Transverse colon (tissue), 4 donors: ENCODE results near the gene MCCC1.

Source experiments
- EP300 ChIP-seq: sonication (generic); formaldehyde crosslinking; IDR thresholded peaks from one replicate; pipeline ENCODE4 v1.6.1; 2017; ENCODE audit warnings: antibody characterized with exemption, low read depth
- POLR2AphosphoS5 ChIP-seq, 3 donors: sonication (generic); formaldehyde crosslinking; IDR thresholded peaks; one replicate each; pipeline ENCODE4 v1.6.1; 2016; ENCODE audit warnings: antibody characterized with exemption in 3 of 3
- TF ChIP-seq, protein P1 (sequence below), 5 experiments: fragments of 200-600 bp in 3 of 5; fragments of 450-650 bp in 2 of 5; sonication (generic) in 3 of 5; IDR thresholded peaks; 1 replicate in 2 of 5; 2 replicates in 3 of 5; pipeline ENCODE4 v1.5.1; 2016 to 2017; ENCODE audit warnings: antibody characterized with exemption in 5 of 5, inconsistent platforms in 3 of 5, mild to moderate bottlenecking in 2 of 5, moderate library complexity in 1 of 5

- TF ChIP-seq, protein P1, sequence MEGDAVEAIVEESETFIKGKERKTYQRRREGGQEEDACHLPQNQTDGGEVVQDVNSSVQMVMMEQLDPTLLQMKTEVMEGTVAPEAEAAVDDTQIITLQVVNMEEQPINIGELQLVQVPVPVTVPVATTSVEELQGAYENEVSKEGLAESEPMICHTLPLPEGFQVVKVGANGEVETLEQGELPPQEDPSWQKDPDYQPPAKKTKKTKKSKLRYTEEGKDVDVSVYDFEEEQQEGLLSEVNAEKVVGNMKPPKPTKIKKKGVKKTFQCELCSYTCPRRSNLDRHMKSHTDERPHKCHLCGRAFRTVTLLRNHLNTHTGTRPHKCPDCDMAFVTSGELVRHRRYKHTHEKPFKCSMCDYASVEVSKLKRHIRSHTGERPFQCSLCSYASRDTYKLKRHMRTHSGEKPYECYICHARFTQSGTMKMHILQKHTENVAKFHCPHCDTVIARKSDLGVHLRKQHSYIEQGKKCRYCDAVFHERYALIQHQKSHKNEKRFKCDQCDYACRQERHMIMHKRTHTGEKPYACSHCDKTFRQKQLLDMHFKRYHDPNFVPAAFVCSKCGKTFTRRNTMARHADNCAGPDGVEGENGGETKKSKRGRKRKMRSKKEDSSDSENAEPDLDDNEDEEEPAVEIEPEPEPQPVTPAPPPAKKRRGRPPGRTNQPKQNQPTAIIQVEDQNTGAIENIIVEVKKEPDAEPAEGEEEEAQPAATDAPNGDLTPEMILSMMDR (IDR thresholded peaks at IDR 0.05), result no peak
- TF ChIP-seq POLR2AphosphoS5 (IDR thresholded peaks at IDR 0.05) (no peak), EP300 (no peak)
These were observed 80.7 kb downstream of the MCCC1 start for GRCh38 chr3:183018421-183019192.
